T-cell (primary cell): ENCODE results near the gene KRT35. TPM values are rescaled to one million over a fixed set of nuclear protein-coding genes. Genes with fewer than 3 reads are reported as not detected.

Source experiments
- total RNA-seq, 35 experiments: library from RNA in 6 of 35; stranded (reverse) in 6 of 35; fragments of 120-200 nt in 1 of 35; gene quantifications; one replicate each; pipeline versions ENCODE4 v1.2.1 to v1.2.4 and lab custom pipeline; 2013 to 2026

KRT35 gene
- total RNA-seq, 5 donors from 2014 or later (not counting 1 experiment from before 2014, with no cell fraction given), result not detected

Other genes starting within 250 kb of the KRT35 start
- gene KRTAP9-3, start 248.7 kb downstream of the KRT35 start, total RNA-seq, result not detected
- gene KRTAP9-8, start 243.2 kb downstream of the KRT35 start, total RNA-seq, result not detected
- gene KRTAP9-4, start 231.5 kb downstream of the KRT35 start, total RNA-seq, result not detected
- gene KRTAP9-9, start 225.8 kb downstream of the KRT35 start, total RNA-seq, result not detected
- gene KRTAP9-6, start 215.8 kb downstream of the KRT35 start, total RNA-seq, result not detected
- gene KRTAP9-7, start 205.5 kb downstream of the KRT35 start, total RNA-seq, result not detected
- under 1 TPM in 2 of 5 donors, not detected in 3; 0.43 to 0.84 TPM for gene KRTAP29-1, start 178.3 kb downstream of the KRT35 start, total RNA-seq
- 1 to 10 TPM in 1 of 5 donors, under 1 TPM in 3, not detected in 1; 0.16 to 1.1 (median 0.45) TPM for gene KRTAP16-1, start 171.8 kb downstream of the KRT35 start, total RNA-seq
- gene KRTAP17-1, start 165.4 kb downstream of the KRT35 start, total RNA-seq, result not detected
- not detected for gene KRT33A, start 130.3 kb downstream of the KRT35 start, total RNA-seq
- gene KRT33B, start 111.3 kb downstream of the KRT35 start, total RNA-seq, result not detected
- gene KRT34, start 98.8 kb downstream of the KRT35 start, total RNA-seq, result not detected
- not detected for gene KRT31, start 83.5 kb downstream of the KRT35 start, total RNA-seq
- gene KRT37, start 56.6 kb downstream of the KRT35 start, total RNA-seq, result not detected
- gene KRT38, start 40.2 kb downstream of the KRT35 start, total RNA-seq, result not detected
- gene KRT32, start 13.8 kb downstream of the KRT35 start, total RNA-seq, result not detected
- gene KRT36, start 8.8 kb upstream of the KRT35 start, total RNA-seq, result not detected
- not detected for gene KRT13, start 24.5 kb upstream of the KRT35 start, total RNA-seq
- under 1 TPM in 2 of 5 donors, not detected in 3; 0.18 to 0.63 TPM for gene KRT15, start 37.7 kb upstream of the KRT35 start, total RNA-seq
- 1 to 10 TPM in 3 of 5 donors, not detected in 2; 3.8 to 4.8 (median 4.1) TPM for gene KRT19, start 47.2 kb upstream of the KRT35 start, total RNA-seq
- gene KRT9, start 90.9 kb upstream of the KRT35 start, total RNA-seq, result not detected
- not detected for gene KRT14, start 105.7 kb upstream of the KRT35 start, total RNA-seq
- gene KRT16, start 131.6 kb upstream of the KRT35 start, total RNA-seq, result not detected
- not detected for gene KRT17, start 143.4 kb upstream of the KRT35 start, total RNA-seq
- gene EIF1, start 207.7 kb upstream of the KRT35 start, total RNA-seq, result 1,000 to 10,000 TPM in 2 of 5 donors, 100 to 1,000 TPM in 3; 962 to 2,431 (median 988) TPM
- gene GAST, start 231.2 kb upstream of the KRT35 start, total RNA-seq, result not detected